ENCODE measurements around the gene CPB2.

Gene CPB2

GRCh38 chr13:46136688-46137087 is 31.9 kb upstream of the CPB2 start:
- POLR2A ChIA-PET = no interaction called here
- CTCF ChIA-PET = interaction anchor here (3.6 to 12.5 kb wide), 2 partner anchors 11 to 23 kb away, joined by 18 to 85 read pairs; no protein-coding TSS in a partner anchor
- no peak for TF ChIP-seq CTCF (IDR thresholded peaks at IDR 0.05; ENCODE audit: control extremely low read depth, extremely low read depth, low read depth, missing control alignments)
- DNase-seq (ENCODE audit: extremely low spot score) = no peak

GRCh38 chr13:46134961-46135522 is 30.2 kb upstream of the CPB2 start:
- no peak for TF ChIP-seq CTCF (IDR thresholded peaks at IDR 0.05; ENCODE audit: control extremely low read depth, extremely low read depth, low read depth, missing control alignments)
- CTCF ChIA-PET = interaction anchor here (1.0 to 12.5 kb wide), 5 partner anchors 9 to 152 kb away, joined by 3 to 85 read pairs (median 5); no protein-coding TSS in a partner anchor
- no peak for DNase-seq (ENCODE audit: extremely low spot score)
- POLR2A ChIA-PET = interaction anchor here (0.7 kb wide), 1 partner anchor 9 kb away, joined by 3 read pairs; no protein-coding TSS in a partner anchor

GRCh38 chr13:46134494-46134893 is 29.7 kb upstream of the CPB2 start:
- TF ChIP-seq CTCF (IDR thresholded peaks at IDR 0.05; ENCODE audit: control extremely low read depth, extremely low read depth, low read depth, missing control alignments) = no peak
- POLR2A ChIA-PET = no interaction called here
- no peak for DNase-seq (ENCODE audit: extremely low spot score)
- CTCF ChIA-PET = interaction anchor here (1.0 to 12.5 kb wide), 4 partner anchors 8 to 152 kb away, joined by 3 to 85 read pairs (median 4); no protein-coding TSS in a partner anchor

- ChIA-PET POLR2A (no interaction called here), CTCF (interaction anchor here (0.7 to 1.5 kb wide), 4 partner anchors 8 to 28 kb away, joined by 3 to 5 read pairs (median 4); no protein-coding TSS in a partner anchor)
- TF ChIP-seq CTCF (IDR thresholded peaks at IDR 0.05; ENCODE audit: control extremely low read depth, extremely low read depth, low read depth, missing control alignments) = no peak
- DNase-seq (ENCODE audit: extremely low spot score) = no peak
Observed at GRCh38 chr13:46132109-46132508, 27.3 kb upstream of the CPB2 start.

- POLR2A ChIA-PET = no interaction called here
- CTCF ChIA-PET = interaction anchor here (1.0 to 1.5 kb wide), 2 partner anchors 9 to 28 kb away, joined by 4 to 5 read pairs; no protein-coding TSS in a partner anchor
- TF ChIP-seq CTCF (IDR thresholded peaks at IDR 0.05; ENCODE audit: control extremely low read depth, extremely low read depth, low read depth, missing control alignments) = no peak
- no peak for DNase-seq (ENCODE audit: extremely low spot score)
Observed at GRCh38 chr13:46131705-46132104, 26.9 kb upstream of the CPB2 start.

GRCh38 chr13:46129955-46130618 is 25.3 kb upstream of the CPB2 start:
- ChIA-PET CTCF (interaction anchor here (1.0 to 2.0 kb wide), 4 partner anchors 9 to 121 kb away, joined by 3 to 8 read pairs (median 4); no protein-coding TSS in a partner anchor), POLR2A (no interaction called here)
- no peak for TF ChIP-seq CTCF (IDR thresholded peaks at IDR 0.05; ENCODE audit: control extremely low read depth, extremely low read depth, low read depth, missing control alignments)
- DNase-seq (ENCODE audit: extremely low spot score) = no peak
